GM21723 (cell line): Measurements from ENCODE around the gene SRGAP1.
"Not testable (repeated sequence)": the region's sequence is repeated elsewhere in the genome, so short reads cannot be mapped to it uniquely, and the experiment has no call there.

Source experiments
- ATAC-seq: cut with Tn5 transposase; IDR thresholded peaks from one replicate; pipeline ENCODE4 v1.9.1; 2021; ENCODE audit warnings: mild to moderate bottlenecking, moderate library complexity; ENCODE audit not compliant: unreplicated experiment

SRGAP1 gene

DNA sequence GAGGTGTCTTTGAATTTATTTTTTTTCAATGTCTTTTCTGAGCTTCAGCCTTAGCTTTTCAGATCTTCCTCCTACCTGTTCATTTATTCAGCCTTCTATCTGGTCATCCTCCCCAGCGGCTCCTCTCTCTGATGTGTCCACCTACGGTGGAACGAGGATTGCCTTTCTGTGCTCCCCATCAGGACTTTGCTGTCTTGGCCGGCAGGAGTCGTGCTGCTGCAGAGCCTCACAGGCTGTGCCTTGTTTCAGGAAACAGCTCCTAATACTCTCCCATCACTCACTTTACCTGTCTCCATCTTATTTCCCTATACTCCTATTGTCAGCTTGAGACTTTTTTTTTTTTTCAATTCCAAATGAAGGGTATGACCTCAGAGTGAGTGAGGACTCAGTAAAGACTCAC, 300.7 kb downstream of the SRGAP1 start:
- ATAC-seq = no peak

DNA sequence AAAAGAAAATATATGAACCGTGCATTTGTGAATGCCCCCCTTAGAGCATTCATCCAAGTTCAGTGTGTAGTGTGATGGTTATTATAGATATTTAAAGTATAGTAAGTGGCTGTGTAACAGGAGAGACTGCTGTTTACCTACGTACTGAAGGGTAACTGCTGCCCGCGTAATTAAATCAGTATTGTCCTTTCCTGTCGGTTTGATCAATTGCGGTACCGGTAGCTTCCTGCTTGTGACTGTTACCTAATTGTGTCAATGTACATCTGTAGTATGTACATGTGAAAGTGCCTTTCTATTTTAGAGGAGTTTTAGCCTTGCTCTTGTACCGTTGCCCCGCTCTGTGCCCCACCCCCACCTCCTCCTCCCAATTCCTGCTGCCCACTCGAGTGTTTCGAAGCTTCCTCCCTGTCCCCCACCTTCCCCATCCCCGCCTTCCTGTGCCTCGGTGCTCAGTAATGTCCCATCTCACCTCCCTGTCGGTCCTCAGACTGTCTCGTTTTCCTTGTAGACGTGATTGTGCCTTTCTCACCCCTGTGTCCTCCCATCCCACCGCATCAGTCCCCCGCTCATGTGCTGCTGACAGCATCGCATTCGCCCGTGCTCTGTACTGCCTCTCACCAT, 302.6 kb downstream of the SRGAP1 start:
- no peak for ATAC-seq

DNA sequence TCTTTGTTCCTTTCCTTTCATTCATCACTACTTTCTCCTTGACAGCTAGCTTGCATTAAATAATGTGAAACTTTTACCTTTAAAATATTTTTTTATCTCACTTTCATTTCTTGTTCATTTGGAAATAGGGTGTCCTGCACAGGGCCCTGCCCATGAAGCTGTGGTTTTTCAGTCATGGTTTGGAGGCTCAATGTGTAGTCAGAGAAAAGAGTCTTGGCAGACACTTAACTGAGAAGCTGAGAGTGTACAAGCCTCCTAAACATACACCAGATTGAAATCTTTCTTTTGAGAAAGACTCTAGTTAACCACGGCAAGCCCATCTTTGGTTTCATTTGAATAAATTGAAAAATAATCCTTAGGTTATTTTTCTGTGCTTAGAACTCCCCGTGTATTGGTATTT, 303.4 kb downstream of the SRGAP1 start:
- no peak for ATAC-seq

DNA sequence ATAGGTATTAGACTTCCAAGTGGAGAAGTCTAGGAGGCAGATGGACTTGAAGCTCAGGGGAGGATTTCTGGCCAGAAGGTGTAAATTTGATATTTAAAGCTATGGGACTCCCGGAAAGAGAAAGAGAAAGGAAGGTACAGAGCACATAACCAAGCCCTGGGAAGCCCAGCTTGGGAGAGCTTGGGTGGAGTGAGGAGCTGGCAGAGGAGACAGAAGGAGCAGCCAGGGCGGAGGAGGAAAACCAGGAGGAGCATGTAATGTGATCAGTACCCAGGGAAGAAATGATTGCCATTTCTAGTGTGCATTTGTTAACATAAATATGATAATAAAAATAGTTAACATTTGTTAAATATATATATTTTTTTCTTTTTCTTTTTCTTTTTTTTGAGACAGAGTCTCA, 310.2 kb downstream of the SRGAP1 start:
- ATAC-seq = no peak

DNA sequence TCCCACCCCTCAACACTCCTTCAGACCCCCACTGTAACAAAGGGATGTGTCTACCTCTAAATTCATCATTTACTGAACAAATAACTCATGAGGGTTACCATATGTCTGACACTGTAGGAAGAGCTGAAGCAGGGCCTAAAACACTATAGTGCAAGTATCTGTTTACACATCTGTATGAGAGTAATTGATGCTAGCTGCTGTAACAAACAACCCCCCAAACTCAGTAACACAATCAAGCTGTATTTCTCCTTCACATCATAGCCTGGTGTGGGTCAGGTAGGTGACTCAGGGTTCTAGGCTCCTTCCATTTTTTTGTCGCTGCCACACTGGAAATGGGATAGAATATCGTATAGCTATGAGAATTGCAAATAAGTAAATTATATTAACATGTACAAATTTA, 312.6 kb downstream of the SRGAP1 start:
- no peak for ATAC-seq

DNA sequence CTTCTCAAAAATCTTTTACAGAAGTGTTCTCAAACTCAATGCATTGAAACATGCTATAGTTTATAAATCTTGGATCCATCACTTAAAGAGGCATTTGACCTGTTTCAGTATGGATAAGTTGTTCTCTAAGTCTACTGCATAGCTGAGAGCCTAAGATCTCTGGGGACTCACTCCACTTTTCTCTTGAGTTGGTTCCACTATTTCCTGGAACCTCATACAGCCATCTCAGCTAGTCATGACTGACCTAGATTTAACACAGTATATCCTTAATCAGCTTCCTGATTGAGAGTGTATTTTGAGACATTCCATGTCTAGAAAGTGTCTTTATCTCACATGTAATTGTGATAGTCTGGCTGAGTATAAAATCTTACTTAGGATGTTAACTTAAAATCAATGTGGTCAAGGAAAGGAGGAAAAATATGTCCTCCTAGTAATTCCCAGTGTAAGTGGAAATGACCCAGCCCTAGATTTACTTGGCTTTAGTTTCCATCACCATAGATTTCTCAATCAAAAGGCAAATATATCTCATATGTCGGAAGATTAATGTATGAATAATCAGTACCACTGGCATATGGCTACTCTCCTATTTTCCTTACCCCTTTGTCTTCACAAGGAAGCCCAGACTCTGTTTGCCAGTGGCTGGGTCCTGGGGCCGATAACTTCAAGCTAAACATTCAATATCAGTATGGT, 315.7 kb downstream of the SRGAP1 start:
- ATAC-seq = no peak

DNA sequence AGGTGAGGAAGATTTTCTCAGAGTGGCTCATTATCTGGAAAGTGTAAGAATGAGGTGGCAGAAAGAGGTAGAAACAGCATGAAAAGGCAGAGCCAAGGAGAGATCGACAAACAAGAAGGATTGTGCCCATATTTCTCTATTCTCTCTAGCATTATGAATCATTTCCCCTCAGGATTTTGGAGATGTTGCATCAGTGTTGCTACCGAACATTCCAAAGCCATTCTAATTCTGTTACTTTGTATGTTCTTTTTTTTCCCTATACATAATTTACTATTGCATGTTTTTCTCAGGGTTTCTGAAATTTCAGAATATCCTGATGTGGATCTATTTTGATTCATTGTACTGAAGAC, 316.2 kb downstream of the SRGAP1 start:
- ATAC-seq = no peak

DNA sequence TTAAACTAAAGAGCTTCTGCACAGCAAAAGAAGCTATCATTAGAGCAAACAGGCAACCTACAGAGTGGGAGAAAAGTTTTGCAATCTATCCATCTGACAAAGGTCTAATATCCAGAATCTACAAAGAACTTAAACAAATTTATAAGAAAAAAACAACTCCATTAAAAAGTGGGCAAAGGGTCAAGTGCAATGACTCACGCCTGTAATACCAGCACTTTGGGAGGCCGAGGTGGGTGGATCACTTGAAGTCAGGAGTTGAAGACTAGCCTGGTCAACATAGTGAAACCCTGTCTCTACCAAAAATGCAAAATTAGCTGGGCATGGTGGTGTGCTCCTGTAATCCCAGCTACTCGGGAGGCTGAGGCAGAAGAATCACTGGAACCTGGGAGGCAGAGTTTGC, 322.1 kb downstream of the SRGAP1 start:
- ATAC-seq = not testable (repeated sequence)

DNA sequence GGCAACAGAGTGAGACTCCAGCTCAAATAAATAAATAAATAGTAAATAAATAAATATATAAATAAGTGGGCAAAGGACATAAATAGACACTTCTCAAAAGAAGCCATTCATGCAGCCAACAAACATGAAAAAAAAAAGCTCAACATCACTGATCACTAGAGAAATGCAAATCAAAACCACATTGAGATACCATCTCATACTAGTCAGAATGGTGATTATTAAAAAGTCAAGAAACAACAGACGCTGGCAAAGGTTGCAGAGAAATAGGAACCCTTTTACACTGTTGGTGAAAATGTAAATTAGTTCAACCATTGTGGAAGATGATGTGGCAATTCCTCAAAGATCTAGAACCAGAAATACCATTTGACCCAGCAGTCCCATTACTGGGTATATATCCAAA, 322.5 kb downstream of the SRGAP1 start:
- ATAC-seq = not testable (repeated sequence)

DNA sequence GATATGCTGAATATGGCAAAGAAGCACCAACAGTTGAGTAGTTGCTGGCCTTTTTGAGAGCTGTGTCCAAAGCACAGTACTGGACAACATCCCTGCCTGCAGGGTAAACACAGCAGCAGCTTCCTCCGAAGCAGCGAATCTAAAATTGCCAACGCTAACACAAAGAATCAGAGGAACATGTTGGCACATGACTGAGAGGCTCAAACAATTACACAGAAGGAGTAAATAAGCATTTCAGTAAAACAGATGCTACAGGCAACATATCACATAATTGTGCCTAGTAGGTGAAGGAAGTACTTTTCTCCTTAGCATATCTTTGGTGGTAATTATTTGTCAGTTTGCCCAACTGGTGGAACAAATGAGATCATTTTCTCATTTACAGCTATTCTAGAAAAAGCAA, 325.5 kb downstream of the SRGAP1 start:
- no peak for ATAC-seq

DNA sequence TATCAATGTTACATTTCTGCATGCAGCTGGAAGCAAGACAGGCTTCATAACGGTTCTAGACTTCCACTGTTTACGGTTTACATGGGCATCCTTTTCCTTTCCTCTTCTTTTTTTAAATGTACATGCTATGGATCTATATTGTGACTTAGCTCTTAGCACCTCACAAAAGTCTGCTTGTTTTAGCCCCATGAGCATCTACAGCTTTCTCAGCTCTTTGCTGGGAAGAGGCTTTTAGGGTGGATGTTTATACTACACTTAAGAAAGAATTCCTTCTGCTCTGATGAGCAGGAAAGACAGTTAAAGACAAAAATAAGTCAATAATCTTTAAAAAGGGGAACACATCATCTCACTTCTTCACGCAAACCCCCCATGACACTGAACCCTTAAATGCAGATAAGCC, 326.2 kb downstream of the SRGAP1 start:
- no peak for ATAC-seq

DNA sequence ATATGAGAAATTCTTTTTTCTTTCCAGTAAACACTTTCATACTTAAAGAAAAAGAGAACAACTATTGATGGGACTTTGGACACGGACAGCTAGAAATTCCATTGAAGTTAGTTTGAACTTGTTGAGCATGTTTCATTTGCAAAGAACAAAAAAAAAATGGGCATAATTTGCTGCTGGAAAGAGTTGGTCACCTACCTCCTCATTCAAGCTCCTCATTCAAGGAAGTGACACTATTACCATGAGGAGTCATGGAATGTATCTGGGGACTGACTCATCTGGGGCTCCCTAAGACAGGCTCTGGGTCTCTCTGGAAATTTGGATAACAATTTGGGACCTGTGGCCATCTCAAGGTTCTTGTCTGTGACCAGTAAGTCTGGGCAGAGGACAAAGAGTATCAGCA, 327.2 kb downstream of the SRGAP1 start:
- no peak for ATAC-seq

DNA sequence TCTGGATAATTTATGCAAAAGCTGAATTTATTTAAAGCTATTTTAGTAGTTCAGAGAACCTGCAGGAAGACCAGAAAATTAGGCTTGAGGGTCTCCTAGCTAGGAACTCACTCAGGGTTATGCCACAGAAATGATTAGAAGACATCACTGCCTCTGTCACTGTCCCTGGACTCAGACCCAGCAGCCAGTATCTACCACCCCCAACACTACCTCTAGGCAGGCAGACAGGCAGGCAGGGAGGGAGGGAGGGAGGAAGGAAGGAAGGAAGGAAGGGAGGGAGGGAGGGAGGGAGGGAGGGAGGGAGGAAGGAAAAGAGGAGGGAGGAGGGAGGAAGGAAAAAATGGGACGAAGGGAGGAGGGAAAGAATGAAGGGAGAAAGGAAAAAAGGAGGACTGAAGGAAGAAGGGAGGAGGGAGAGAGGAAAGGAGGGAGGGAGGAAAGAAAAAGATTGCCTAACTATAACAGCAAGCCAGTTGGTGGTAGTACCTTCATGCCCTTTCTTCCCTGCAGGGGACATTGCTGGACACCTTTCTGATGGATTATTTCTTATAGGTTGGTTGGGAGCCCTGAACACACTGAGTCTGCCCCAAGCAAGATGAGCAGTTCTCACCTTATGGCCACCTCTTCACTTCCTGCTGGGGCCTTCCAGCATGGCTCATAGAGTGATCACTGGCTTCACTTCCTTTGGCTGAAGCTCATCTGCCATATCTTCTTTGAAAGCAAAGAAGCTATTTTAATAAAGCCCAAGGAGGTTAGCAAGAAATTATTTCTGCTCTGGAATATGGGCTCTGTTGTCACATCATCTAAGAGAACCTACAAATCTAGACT, 327.9 kb downstream of the SRGAP1 start:
- ATAC-seq = no peak

DNA sequence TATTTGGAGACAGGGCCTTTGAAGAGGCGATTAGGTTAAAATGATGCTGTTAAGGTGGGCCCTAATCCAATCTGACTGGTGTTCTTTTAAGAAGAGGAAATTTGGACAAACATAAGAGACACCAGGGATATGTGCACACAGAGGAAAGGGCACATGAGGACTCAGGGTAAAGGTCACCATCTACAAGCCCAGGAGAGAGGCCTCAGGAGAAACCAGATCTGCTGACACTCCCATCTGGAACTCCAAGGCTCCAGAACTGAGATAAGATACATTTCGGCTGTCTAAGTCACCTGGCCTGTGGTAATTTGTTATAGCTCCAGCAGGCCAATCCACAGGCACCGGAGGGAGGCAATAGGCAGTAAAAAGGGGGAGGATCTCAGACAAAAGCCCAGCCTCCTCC, 329.0 kb downstream of the SRGAP1 start:
- no peak for ATAC-seq

DNA sequence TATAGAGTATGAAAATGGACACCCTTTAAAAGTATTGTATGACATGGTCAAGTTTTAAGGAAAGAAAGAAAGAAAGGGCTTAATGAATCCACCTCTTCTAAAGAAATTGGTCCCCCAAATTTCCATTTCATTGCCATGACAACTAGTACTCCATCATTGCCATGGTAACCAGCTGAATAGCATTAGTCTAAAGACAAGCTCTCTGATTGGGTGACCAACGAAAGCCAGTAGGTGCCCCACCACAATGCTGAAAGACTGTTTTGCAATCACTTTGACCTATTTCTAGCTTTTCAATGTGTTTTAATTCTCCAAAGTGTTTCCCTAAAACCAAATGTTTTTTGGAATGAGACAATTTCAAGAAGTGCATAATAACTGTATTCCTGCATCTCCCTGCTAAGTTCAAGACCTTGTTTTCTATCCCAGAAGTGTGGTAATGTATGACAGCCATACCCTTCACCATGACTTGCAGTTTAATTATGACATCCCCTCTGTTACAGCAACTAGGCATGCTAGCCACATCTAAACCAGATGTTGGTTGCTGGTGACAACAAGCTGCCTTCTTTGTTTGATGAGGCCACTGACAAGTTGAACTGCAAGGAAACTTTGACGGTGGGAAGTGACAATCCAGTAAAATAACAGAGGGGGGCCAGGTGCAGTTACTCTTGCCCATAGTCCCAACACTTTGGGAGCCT, 330.9 kb downstream of the SRGAP1 start:
- no peak for ATAC-seq

DNA sequence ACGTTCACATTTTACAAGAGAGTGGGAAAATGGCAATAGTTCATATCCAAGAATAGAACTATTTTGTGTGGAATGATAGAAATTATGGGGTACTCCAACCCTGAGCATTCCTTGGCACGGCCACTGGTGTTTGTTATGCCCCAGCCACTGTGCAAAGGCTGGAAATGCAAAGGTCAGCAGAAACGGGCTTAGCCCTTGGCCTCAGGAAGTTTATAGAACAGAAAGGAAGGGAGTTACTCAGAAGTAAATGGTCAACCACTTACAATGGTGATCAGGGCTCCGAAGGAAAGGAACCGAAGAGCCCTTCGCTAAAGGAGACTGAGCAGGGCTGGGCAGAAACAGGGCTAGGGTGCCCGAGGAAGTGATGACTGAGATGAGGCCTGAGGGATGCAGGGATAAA, 332.5 kb downstream of the SRGAP1 start:
- no peak for ATAC-seq

DNA sequence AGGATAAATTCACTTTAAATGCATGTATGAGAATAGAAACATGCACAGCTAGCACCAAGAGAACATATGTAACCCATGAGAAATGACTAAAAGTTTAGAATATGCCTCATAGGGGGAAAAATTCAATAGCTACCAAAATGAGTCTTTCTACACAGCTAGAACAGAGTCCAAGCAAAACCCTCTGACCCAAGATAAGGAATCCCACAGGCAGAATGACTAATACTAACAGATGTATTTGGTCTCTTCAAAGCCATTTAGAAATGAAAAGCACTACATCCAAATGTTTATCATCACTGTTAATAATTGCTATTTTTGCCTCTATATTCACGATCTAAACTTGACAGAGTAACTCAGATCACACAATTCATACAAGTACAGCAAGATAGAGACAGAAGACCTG, 333.6 kb downstream of the SRGAP1 start:
- ATAC-seq = no peak

DNA sequence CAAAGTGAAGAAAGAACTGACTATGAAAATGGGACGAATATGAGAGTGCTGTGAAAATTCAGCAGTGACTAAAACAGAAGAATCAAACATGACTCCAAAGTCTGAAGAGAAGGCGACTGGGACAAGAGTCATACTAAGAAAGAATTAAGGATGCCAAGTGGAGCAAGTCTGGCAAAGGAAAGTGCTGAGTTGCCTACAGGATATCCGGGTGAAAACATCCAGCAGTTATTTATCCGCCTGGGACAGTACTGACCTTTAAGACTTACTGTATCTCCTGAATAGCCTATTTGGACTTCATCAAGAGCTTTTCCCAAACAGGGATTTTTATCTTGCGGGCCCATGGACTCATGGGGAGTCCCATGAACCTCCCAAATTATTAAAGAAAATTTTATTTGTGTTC, 336.5 kb downstream of the SRGAP1 start:
- ATAC-seq = no peak

DNA sequence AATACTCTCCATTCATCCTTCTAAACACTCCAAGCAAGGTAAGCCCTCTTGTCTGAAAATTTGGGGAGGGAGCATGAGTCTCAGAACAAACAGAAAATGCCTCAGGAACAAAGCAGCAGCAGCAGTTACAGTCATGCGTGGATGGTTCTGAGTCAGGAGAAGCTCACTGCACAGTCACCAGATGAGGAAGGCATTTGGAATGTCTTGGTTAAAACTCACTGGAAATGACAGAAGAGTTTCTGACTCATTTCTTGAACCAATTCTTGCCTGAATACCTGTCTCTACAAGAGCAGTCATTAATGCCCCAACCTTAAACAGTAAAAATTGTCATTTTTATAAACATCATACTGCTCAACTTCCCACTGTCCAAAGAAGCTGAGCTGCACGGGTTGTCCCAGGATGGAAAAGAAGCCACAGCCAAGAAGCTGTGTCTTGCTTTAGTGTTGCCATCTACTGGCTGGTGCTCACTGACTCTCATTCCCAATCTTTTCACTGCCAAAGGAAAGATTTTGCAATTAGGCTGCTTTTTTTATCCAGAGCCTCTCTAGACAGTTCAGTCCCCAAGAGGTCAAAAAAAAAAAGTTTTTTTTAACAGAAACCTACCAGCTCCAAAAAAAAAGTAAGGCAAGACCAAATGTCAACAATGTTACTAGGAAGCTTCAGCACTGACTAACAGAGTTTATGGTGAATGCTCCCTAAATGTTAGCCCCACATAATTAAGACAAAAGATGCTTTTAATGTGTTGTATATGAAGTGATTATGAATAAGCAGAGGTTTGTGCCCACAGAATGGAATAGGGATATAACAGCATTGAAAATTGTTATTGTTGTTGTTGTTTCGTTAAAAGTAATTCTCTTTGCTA, 337.2 kb downstream of the SRGAP1 start:
- ATAC-seq = no peak

DNA sequence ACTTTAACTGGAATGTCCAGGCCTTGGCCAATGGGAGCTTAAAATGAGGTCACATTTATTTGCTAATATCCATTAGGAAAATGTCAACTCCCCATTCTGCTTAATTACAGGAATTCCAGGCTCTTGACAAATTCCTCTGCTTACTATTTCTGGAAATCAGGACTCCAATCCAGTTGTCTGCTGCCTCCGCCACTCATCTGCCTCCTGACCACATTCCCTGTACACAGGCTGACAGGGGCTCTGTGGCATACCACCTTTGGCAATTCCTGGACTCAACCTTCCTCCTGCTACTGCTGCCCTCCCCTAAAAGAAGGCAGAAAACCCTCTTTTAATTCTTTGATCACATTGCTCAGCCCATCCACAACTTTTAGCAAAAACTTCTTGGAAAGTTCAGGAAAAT, 339.7 kb downstream of the SRGAP1 start:
- ATAC-seq = no peak

DNA sequence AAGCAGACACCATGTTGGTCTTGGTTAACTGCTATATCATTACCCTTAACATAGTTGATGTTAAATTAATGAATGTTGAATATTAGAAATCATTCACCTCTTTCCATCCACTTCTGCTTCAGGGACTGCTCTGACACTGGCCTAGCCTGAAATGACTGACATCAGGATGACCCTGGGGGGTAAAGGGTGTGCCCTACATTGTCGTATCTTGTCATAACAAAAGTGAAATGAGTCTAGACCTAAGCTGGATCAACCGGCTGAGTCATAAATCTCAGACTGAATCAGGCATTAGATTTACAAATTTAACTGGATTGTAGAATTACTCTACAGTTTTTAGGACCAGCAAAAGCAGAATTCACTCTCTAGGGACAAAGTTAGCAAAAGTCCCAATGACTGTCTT, 342.3 kb downstream of the SRGAP1 start:
- ATAC-seq = peak; percentile 87
